GM19397 (cell line): ENCODE data around the gene CSHL1.

Source experiments
- ATAC-seq: cut with Tn5 transposase; IDR thresholded peaks from one replicate; pipeline ENCODE4 v1.9.1; 2021; ENCODE audit warnings: mild to moderate bottlenecking, moderate library complexity; ENCODE audit not compliant: unreplicated experiment

CSHL1 gene

DNA sequence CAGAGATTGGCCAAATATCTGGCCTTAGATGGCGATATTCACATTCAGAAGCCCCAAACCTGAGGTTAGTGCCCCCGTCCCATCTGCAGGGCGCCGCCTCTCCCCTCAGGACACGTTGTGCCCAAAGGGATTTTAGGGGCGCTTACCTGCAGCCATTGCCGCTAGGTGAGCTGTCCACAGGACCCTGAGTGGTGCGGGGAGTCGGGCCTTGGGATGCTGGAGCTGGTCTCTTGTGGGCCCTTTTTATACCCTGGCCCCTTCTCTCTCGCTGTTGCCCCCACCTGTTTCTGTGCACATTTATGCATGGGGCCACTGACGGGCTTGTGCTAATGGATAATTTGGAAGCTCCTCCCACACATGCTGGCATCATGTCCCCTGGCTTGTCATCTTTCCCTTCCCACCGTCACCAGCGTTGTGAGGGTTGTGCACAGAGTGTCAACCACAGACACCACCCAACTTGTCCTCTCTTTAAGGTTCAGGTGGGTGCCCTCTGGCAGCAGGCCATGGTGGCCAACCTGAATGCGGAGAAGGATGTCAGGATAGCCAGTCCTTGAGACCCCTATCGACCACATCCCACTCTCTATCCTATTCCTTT lies at the start of gene CSHL1:
Gene CSHL1 (minus strand): TSS at position 218 of the 595 bp plus-strand sequence. CDS start 62 bp downstream, at position 156.
- ATAC-seq, result no peak

DNA sequence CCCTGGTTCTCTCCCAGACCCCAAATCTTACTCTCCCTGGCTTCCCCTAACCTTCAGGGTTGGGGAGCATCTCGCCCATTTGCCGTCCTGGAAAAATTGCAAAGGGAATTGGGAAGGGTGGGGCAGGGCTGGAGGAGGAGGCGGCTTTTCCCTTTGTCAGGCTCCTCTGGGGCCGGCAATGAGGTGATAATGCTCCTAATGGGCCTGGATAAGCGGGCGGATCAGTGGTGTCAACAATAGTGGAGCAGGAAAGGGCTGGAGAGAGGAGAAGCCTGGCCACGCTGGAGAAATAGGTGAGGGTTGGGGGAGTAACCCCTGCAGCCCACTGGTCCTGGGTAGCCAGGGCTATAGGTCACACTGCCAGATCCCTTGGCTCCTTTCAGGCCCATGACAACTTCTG lies 49.4 kb upstream of the CSHL1 start:
- ATAC-seq, result no peak

- no peak for ATAC-seq
Measured at GRCh38 chr17:63960006-63960405, 48.9 kb upstream of the CSHL1 start.

DNA sequence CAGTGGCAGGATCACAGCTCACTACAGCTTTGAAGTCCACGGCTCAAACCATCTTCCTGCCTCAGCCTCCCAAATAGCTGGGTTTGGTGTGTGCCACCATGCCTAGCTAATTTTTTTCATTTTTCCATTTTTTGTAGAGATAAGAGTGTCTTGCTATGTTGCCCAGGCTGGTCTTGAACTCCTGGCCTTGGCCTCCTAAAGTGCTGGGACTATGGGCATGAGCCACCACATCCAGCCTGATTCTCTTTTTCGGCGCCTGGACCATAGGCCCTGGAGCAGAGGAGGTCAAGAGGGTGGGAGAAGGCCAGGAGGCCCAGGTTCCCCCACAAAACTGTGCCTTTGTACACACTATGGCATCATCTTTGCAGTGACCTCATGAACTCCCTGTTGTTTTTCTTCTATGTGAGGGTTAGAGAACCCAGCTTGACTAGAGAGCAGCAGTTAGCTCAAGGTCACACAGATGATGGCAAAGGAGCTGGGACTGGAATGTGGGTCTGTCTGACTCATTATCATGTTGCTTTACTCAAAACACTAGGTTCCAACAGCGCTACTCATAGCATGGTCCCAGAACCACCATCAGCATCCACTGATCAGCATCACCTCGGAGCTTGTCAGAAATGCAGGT lies 45.4 kb upstream of the CSHL1 start:
- no peak for ATAC-seq

DNA sequence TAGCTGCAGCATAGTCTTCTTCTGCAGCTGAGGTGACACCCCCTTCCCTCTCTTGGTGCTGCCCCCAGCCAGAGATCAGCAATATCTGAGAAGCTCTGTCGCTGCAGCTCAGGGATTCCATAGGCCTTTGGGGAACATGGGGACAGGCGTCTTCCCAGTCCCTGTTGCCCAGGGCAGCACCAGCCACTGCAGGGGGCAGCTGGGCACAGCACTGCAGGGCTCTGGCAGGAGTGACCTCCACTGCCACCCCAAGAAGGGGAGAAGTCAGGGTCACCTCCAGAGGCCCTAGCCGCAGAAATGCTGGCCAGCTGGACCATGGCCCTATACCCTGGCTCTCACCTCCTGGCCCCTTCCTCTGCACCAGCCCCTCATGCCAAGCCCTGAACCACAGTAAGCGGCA lies 44.7 kb upstream of the CSHL1 start:
- no peak for ATAC-seq

- ATAC-seq, result no peak
Measured at GRCh38 chr17:63955232-63955631, 44.2 kb upstream of the CSHL1 start.

- peak; percentile 60 for ATAC-seq
Measured at GRCh38 chr17:63954402-63955063, 43.5 kb upstream of the CSHL1 start.

GRCh38 chr17:63950940-63951907 lies 40.2 kb upstream of the CSHL1 start:
- ATAC-seq, result no peak

DNA sequence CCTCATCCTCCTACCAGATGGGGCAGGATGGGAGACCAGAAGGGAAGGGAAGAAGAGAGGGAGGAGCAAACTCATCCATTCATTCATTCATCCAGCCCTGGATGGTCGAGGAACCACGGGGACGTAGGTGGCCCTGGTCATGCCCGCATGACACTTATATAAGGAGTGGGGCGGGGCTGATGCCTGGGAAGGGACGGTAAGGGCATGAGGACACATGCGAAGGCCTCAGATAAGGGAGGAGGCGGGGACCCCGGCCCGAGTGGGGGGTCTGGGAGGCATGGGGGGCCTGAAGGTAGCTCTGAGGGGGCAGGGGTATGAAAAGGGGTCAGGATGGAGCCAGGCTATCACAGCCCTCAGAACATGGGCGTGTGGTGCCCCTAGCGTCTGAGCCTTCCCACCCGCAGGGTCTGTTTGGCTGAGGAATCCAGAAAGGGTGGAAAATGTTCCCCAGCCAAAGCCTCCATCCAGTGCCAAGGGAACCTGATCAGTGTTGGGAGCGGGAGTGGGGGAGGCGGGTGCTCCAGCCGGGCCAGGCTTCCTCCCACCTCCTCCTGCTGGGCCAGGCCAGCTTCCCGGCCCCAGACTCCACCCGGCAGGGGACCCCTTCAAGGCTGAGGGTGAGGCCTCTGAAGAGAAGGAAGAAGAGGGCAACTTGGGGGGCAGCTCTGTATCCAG lies 38.7 kb upstream of the CSHL1 start:
- no peak for ATAC-seq

GRCh38 chr17:63948521-63948920 lies 37.5 kb upstream of the CSHL1 start:
- ATAC-seq, result no peak

DNA sequence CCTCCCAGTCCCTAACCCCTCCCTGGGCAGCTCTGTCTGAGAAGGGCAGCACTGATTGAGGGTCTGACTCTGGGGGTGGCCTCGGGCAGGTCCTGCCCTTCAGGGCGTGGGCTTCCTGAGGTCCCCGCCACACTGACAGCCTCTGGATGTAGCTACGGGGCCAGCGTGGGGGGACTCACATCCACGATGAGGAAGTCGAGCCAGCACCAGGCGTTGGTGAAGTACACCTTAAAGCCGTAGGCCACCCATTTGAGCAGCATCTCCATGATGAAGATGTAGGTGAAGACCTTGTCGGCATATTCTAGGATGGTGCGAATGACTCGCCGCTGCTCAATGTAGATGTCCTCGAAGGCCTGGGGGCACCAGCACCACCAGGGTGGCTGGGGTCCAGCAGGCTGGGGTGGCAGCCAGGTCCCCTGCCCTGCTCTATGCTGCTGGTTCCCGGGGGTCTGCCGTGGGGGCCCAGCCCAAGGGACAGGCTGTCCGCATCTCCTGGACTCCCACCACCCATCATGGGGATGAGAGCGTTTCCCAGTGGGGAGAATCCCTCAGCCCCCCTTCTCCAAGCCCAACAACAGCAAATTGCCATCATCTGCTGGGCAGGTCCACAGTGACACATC lies 36.8 kb upstream of the CSHL1 start:
- no peak for ATAC-seq

DNA sequence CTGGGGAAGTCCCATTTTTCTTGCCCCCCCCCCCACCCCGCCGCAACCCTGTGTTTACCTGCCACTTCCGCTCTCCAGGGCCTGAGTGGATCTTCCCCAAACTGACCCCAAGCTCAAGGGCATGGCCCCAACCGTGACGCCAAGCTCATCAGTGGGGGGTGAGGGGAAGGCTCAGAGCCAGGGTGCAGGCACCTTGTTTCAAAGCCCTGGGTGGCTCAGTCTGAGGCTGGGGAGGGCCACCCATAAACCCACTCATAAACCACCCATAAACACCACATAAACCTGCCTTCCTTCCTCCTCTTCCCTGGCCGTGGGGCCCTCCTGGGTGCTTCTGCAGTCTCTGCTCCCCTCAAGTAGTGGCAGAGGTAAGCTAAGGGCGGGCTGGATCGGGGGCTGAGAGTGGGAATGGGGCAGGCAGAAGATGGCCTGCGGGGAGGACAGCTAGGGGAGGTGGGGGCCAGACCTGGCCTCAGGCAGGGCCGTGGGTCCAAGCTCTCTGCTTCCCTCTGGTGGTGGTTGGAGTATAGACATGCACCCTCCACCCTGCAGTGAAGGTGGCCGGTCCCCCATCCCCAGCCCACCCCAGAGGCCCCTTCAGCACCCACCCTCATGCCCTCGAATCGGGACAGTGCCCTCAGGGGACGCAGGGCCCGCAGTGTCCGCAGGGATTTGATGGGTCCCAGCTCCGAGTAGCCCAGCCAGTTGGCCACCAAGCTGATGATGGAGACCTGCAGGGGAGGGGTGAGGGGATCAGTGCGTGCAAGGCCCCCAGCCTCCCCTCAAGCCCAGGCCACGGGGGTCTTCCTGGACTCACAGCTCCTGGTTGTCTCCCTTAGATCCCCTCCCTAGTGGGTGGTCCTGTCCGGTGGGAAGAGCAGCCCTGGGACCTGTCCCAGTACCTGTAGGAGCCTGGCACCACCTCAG lies 35.6 kb upstream of the CSHL1 start:
- no peak for ATAC-seq

DNA sequence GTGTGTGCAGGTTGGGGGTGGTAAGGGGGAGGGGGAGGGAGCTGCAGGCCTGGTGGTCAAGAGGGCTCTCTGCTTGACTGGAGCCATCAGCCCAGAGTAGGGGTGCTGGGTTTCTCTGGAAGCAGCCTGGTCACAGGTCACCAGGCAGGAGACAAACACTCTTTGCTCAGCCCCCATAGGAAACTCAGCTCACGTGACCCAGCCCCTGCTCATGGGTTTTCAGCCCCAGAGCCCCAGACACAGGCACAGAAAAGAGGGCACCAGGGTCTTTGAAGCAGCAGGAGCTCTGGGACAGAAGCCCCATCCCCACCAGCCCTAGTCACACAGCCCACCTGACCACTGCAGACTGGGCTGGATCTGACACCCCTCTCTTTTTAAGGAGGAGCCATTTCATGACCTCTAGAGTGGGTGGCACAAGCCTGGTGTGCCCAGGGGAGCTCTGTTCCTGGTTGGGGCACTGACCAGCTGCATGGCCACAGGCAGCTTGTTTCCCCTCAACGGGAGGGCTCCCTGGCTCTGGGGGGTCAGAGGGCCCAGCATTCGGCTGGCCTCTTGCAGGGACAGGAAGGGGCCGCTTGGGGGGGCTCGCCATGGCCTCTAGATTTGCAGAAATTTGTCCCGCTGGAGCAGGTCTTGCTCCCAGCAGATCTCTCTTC lies 34.9 kb upstream of the CSHL1 start:
- ATAC-seq, result no peak

DNA sequence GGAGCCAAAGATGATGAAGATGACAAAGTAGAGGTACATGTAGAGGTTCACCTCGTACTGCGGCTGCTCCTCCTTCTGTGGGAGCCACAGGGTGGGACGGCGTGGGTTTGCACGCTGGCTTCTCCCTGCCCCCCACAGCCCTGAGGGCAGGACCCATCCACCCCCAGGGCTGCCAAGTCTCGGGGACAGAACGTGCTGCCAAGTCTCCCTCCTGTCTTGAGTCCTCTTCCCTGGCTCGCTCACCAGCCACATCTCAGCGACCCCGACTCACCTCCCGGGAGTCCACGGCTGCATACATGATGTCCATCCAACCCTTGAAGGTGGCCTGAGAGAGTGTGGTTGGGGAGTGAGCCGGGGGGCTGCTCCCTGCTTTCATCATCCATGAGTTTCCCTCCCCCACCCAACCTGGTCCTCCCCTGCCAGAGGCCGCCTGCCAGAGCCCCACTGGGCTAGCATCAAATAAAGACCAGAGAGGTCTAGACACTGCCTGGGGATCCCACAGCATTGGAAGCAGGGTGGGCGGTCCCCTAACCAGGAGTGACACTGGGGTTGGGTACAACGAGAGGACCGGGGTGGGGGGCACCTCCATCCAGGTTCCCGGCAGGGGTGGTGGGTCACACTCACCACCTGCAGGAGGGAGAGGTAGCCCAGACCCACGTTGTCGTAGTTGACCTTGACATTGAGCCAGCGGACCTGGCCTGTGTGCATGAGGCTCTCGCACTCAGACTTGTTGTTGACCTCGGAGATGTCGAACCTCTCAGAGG lies 33.9 kb upstream of the CSHL1 start:
- ATAC-seq, result no peak

- ATAC-seq, result no peak
Measured at GRCh38 chr17:63943745-63944144, 32.7 kb upstream of the CSHL1 start.

DNA sequence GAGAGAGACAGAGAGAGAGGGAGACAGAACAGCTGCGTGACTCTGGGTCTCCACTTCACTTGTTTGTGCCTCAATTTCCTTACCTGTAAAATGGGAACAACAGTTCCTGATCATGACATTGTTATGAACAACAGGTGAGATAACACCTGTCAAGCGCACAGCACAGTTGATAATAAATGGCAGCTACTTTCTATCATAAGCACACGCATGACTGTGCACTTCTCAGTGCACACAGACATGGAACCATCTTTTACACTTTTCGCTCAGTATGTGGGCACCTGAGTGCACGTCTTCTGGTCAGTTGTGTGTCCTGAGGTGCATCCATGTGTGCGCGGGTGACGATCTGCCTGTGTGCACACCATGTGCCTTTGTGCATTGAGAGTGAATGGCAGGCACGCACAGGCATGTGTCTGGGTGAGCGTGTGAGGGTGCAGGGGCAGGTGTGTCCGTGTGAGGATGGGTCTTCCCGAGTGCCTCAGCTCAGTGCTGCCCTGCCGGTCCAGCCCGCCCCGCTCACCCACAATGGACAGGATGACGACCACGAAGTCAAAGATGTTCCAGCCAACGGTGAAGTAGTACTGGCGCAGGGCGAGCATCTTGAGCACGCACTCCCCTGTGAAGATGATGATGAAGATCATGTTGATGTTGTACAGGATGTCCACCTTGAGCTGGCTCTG lies 31.4 kb upstream of the CSHL1 start:
- no peak for ATAC-seq

DNA sequence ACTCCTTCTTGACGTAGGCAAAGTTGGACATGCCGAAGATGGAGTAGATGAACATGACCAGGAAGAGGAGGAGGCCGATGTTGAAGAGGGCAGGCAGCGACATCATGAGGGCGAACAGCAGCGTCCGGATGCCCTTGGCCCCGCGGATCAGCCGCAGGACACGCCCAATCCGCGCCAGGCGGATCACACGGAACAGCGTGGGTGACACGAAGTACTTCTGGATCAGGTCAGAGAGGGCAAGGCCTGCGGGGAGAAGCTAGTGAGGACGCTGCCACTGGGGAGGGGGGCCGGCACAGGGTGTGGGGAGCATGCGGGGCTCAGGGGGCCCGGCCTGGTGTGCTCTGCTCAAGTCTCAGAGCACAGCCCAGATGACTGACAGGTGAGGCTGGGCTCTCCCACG lies 30.7 kb upstream of the CSHL1 start:
- ATAC-seq, result no peak
